ENCODE results near the gene HECTD1.

GRCh38 chr14:31154956-31155355 lies 52.6 kb downstream of the HECTD1 start:
- TF ChIP-seq E2F4 (IDR thresholded peaks at IDR 0.05; ENCODE audit: low read depth, low read length) (no peak), GABPA (IDR thresholded peaks at IDR 0.05; ENCODE audit: low read depth) (no peak), SP1 (IDR thresholded peaks at IDR 0.05; ENCODE audit: low read depth, low read length) (no peak), USF2 (IDR thresholded peaks at IDR 0.05; ENCODE audit: borderline replicate concordance, low read depth, low read length) (no peak), CTCF (IDR thresholded peaks at IDR 0.05 in 2 of 3, conservative IDR thresholded peaks at IDR 0.05 in 1 of 3; ENCODE audit: control insufficient read depth in 2 of 3, extremely low read depth in 1 of 3, insufficient read depth in 1 of 3, low read depth in 3 of 3, low read length in 3 of 3) (no peak)
